Activated naive CD4-positive, alpha-beta T cell treated with anti-CD3 and anti-CD28 coated beads, Interleukin-2, amount 50 U/mL, for 72 hours (primary cell): Measurements from ENCODE around the gene KIAA1614. TPM values are rescaled to one million over a fixed set of nuclear protein-coding genes. Genes with fewer than 3 reads are reported as not detected.

ENCODE experiments used
- ATAC-seq, 2 donors: fragments of 150-1000 bp; cut with Tn5 transposase; 2 replicates each; pipeline ENCODE4 v1.10.0; 2021; ENCODE audit warnings: mild to moderate bottlenecking in 2 of 2, moderate library complexity in 2 of 2
- DNase-seq, 2 donors: peaks; one replicate each; pipeline ENCODE4 v3.0.0; 2021 to 2022; ENCODE audit warnings: low spot score in 2 of 2
- H3K27ac Mint-ChIP-seq, 2 donors: one replicate each; pipeline ENCODE4 v1.8.0; 2022; ENCODE audit warnings: mild to moderate bottlenecking in 2 of 2, mixed read lengths in 2 of 2
- H3K36me3 Mint-ChIP-seq, 2 donors: one replicate each; pipeline ENCODE4 v1.8.0; 2022; ENCODE audit warnings: mixed read lengths in 2 of 2
- H3K9me3 Mint-ChIP-seq, 2 donors: one replicate each; pipeline ENCODE4 v1.8.0; 2022; ENCODE audit warnings: mixed read lengths in 2 of 2
- total RNA-seq, 2 donors: library from RNA; stranded (reverse); gene quantifications; one replicate each; pipeline ENCODE4 v1.2.3, GENCODE V29; 2022

KIAA1614 gene
- total RNA-seq, 2 donors from 2014 or later: 0.05 to 0.31 TPM

DNA sequence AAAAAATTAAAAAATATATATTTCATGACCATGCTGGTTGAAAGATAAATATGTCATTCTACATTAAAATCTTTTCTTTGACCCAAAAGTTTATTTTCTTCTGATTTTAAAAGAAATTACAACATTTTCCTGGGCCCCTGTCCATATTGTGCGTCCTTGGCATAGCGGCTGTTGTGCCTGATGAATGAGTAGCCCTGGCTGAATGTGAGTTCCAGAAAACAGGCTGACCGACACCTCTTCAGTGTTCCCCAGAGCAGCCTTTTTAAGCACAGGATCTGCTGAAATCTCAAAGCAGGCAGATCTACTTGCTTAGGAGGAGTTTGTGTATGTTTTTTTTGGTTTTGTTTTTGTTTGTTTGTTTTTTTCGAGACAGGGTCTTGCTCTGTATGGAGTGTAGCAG is 19.7 kb downstream of the KIAA1614 start:
- Mint-ChIP-seq H3K27ac (no peak overlapping the region), H3K36me3 (no peaks in the 10 kb centered on the region), H3K9me3 (no peaks in the 10 kb centered on the region)
- DNase-seq (no peak), ATAC-seq (no peak)

DNA sequence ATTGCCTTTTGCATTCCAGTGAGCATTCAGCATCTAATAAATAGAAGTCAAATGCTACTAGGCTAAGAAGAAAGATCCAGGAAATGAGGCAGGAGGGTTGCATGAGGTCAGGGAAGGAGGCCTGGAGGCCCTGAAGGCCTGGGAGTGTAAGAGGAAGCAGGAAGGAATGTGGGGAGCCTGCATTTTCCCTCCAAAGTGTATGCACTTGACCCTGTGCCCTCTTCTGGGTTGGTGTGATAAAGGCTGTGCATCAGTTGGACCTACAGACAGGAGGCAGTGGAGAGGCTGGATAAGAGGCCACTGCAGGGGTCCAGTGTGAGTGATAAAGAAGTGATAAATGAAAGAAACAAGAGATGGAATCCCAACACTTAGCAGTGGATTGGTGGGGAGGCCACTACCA is 20.4 kb downstream of the KIAA1614 start:
- H3K36me3 Mint-ChIP-seq: no peaks in the 10 kb centered on the region
- H3K9me3 Mint-ChIP-seq: no peaks in the 10 kb centered on the region
- ATAC-seq (no peak), DNase-seq (no peak)
- no peak overlapping the region for H3K27ac Mint-ChIP-seq

DNA sequence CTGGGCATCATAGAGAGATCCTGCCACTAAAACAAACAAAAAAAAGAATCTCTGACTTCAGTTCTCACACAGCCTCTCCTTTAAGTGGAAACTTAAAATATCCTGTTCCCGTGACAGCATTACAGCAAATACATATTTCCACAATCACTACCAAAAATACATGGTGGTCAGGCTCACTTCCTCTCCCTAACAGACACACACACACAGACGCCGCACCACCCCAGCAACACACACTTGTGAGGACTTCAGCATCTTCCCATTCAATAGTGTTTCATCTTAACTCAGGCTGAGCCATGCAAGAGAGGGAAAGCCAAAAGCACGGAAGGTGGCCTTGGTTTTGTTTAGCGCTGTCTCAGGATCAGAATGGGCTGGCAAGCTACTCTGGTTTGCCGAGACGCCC is 21.9 kb downstream of the KIAA1614 start:
- no peaks in the 10 kb centered on the region for H3K9me3 Mint-ChIP-seq
- H3K36me3 Mint-ChIP-seq: no peaks in the 10 kb centered on the region
- no peak for DNase-seq
- no peak overlapping the region for H3K27ac Mint-ChIP-seq
- no peak for ATAC-seq

- Mint-ChIP-seq H3K27ac (no peak overlapping the region), H3K9me3 (no peaks in the 10 kb centered on the region), H3K36me3 (no peaks in the 10 kb centered on the region)
- DNase-seq (no peak), ATAC-seq (no peak)
Observed at GRCh38 chr1:180935326-180936109, 22.8 kb downstream of the KIAA1614 start.

GRCh38 chr1:180936110-180937011 is 23.7 kb downstream of the KIAA1614 start:
- no peak for DNase-seq
- Mint-ChIP-seq H3K36me3 (no peaks in the 10 kb centered on the region), H3K9me3 (no peaks in the 10 kb centered on the region), H3K27ac (no peak overlapping the region)
- no peak for ATAC-seq

DNA sequence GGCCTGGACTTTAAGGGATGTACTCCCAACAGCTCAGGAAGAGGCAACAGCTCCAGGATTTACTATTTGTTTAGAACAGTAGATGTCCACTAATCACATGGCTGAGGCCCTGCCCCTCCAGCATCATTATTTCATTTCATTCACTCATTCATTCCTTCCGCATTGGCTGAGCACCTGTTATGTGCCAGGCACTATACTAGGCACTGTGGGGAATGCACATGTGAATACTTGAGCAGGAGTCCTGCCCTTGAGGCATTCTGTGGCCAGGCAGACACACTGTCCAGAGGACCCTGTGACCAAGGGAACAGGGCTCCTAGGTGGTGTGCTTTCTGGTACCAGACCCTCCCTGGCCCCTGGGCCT is 24.3 kb downstream of the KIAA1614 start:
- H3K27ac Mint-ChIP-seq: no peak overlapping the region
- H3K36me3 Mint-ChIP-seq: no peaks in the 10 kb centered on the region
- no peaks in the 10 kb centered on the region for H3K9me3 Mint-ChIP-seq
- DNase-seq (no peak), ATAC-seq (no peak)

DNA sequence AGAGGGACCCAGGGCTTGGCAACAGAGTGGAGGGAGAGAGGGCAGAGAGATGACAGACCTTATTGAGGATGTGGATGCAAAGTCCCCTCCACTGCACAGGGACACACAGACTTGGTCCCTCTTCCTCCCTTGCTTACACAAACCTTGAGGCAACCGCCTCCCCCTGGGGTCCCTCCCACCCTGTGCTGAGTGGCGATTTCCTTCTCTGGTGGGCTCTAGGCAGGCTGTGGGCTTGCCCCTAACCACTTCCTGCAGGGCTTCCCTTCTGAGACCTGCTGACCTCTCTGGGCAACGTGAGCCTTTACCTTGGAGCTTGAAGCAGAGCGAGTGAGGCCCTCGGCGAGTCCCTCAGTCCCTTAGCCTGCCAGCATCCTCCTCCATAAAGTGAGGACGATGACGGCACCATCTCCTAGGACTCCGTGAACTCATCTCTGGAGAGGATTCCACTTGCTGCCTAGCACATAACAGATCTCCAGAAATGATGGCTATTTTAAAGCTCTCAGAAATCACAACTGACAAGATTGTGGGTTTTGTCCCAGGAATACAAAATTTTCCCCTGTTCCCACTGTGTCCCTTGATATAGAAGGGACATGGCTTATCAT is 25.0 kb downstream of the KIAA1614 start:
- Mint-ChIP-seq H3K36me3 (no peaks in the 10 kb centered on the region), H3K27ac (peak overlapping the region in 1 of 2 donors; percentile 45), H3K9me3 (no peaks in the 10 kb centered on the region)
- ATAC-seq (no peak), DNase-seq (no peak)

GRCh38 chr1:180939073-180939710 is 26.5 kb downstream of the KIAA1614 start:
- no peaks in the 10 kb centered on the region for H3K9me3 Mint-ChIP-seq
- DNase-seq (no peak), ATAC-seq (peak in 1 of 2 donors; percentile 17)
- H3K36me3 Mint-ChIP-seq: no peaks in the 10 kb centered on the region
- no peak overlapping the region for H3K27ac Mint-ChIP-seq

DNA sequence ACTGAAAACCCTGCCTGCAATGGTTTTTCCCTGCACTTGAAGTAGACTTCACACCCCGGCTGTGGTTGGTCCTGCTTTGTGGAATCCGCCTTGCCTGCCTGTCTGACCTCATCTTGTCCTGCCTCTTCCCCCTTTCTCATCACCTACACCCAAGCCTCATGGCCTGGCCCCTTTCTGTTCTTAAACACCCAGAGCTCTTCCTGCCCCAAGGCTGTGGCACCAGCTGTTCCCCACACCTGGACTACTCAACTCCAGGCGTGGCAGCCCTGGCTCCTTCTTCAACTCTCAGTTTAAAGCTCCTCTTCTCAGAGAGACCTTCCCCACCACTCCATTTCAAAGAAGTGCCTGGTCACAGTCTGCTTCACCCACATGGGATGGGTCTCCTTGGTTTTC is 27.0 kb downstream of the KIAA1614 start:
- DNase-seq (no peak), ATAC-seq (no peak)
- no peaks in the 10 kb centered on the region for H3K9me3 Mint-ChIP-seq
- H3K36me3 Mint-ChIP-seq: no peaks in the 10 kb centered on the region
- peak overlapping the region in 1 of 2 donors; percentile 10 for H3K27ac Mint-ChIP-seq

DNA sequence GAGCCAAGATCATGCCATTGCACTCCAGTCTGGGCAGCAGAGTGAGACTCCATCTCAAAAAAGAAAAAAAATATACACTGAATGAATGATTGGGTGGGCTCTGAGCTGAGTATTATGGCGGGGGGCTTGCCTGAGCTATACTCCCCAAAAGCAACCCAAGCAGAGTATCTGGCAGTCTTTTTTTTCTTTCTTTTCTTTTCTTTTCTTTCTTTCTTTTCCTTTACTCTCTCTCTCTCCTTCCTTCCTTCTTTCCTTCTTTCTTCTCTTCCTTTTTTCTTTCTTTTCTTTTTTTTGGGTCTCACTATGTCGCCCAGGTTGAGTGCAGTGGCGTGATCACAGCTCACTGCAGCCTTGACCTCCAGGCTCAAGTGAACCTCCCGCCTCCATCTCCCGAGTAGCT is 27.7 kb downstream of the KIAA1614 start:
- Mint-ChIP-seq H3K9me3 (no peaks in the 10 kb centered on the region), H3K27ac (no peak overlapping the region), H3K36me3 (no peaks in the 10 kb centered on the region)
- ATAC-seq: no peak
- DNase-seq: no peak

DNA sequence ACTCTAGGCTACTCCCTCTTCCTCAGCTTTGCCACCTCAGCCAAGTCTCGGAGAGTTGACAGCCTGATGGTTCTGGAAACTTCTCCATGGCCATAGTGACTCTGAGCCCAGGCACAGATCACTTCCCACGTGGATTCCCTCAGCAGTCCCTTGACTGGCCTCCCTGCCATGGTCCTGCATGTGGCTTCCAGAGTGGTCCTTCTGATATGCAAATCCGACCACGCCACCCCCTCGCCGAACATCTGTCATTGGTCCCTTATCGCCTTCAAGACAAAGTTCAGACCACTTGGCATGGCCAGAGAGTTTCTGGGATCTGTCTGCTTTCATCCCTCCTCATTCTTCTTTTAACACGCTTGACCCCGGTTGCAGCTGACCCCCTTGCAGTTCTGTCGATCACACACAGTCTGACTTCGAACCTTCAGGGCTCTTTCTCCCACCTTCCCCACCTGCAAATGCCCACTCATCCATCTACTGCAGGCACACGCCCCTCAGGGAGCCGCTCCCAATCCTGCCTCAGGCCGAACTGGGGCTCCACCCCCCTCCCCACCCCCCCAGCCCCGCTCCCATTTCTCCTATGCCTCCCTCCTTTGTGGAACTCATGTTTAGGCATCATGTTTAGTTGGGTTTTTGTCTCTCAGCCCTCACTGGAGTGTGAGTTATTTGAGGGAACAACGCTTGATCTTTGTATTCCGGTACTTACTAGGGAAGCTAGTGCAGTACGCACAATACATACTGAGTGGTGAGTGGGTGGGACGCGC is 29.0 kb downstream of the KIAA1614 start:
- peak overlapping the region in 1 of 2 donors; percentile 91 for H3K27ac Mint-ChIP-seq
- DNase-seq (no peak), ATAC-seq (no peak)
- H3K9me3 Mint-ChIP-seq: peaks cover 2% of the 10 kb centered on the region in 2 donors
- peaks cover 6 to 7% of the 10 kb centered on the region in 2 donors for H3K36me3 Mint-ChIP-seq

DNA sequence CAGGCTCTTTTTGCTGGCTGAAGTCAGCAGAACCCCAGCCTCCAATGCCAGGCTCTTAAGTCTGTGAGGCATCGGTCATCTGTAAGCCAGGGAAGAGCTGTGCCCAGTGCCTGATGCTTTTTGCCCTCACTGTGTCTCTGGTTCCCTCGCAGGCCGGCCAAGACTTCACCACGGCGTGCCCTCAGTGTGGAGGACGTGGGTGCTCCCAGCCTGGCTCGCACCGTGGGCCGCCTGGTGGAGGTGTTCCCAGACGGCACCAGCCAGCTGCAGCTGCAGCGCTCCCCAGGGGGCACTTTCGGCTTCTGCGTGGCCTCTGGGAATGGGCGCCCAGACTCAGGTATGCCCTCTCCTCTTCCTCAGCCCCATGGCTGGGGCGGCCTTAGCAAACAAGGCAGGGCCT is 32.5 kb downstream of the KIAA1614 start:
- ATAC-seq (no peak), DNase-seq (no peak)
- peaks cover 11 to 16% of the 10 kb centered on the region in 2 donors for H3K9me3 Mint-ChIP-seq
- H3K27ac Mint-ChIP-seq: no peak overlapping the region
- H3K36me3 Mint-ChIP-seq: peaks cover 35% of the 10 kb centered on the region in 2 donors

DNA sequence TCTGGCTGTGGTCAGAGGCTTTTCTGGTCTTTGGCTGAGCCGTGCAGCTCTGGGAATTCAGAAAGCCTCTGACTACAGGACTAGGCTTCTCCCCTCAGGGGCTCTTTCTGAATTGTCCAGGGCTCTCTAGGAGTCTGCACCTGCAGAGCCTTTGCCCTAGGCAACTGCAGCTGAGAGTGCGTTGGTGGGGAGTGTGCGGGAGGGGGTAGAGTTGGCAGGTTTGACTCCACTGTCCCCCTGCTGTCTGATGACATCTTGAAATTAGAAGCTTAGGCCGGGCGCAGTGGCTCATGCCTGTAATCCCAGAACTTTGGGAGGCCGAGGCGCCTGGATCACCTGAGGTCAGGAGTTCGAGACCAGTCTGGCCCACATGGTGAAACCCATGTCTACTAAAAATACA is 32.9 kb downstream of the KIAA1614 start:
- DNase-seq (no peak), ATAC-seq (no peak)
- Mint-ChIP-seq H3K36me3 (peaks cover 37 to 39% of the 10 kb centered on the region in 2 donors), H3K9me3 (peaks cover 11 to 16% of the 10 kb centered on the region in 2 donors), H3K27ac (no peak overlapping the region)

DNA sequence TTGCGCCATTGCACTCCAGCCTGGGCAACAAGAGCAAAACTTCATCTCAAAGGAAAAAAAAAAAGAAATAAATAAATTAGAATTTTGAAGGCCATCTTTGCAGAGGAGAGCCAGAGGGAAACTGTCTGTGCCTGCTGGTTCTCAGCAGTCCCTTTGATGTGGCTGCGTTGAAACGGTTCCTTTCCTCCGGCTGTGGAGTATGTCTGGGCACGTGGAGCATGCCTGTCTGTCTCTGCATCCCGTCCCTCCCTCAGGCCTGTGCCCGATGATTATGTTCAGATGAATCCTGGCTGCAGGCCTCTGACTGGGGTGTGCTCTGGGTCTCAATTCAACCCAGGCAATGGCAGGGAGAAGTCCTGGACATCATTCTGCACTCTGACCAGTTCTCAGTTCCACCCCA is 33.4 kb downstream of the KIAA1614 start:
- ATAC-seq: peak in 1 of 2 donors; percentile 20
- peaks cover 37 to 39% of the 10 kb centered on the region in 2 donors for H3K36me3 Mint-ChIP-seq
- peaks cover 11 to 16% of the 10 kb centered on the region in 2 donors for H3K9me3 Mint-ChIP-seq
- DNase-seq: no peak
- no peak overlapping the region for H3K27ac Mint-ChIP-seq

GRCh38 chr1:180946541-180947498 is 34.1 kb downstream of the KIAA1614 start:
- H3K27ac Mint-ChIP-seq: peak overlapping the region in 1 of 2 donors; percentile 65
- peaks cover 37 to 39% of the 10 kb centered on the region in 2 donors for H3K36me3 Mint-ChIP-seq
- peaks cover 11 to 16% of the 10 kb centered on the region in 2 donors for H3K9me3 Mint-ChIP-seq
- DNase-seq: no peak
- ATAC-seq: no peak
